GM19043 (cell line): ENCODE results near the gene SIX1.
A peak's percentile ranks its signal among the peaks of the same experiment; 100 is the strongest.

ENCODE experiments used
- ATAC-seq: cut with Tn5 transposase; IDR thresholded peaks from one replicate; pipeline ENCODE4 v1.9.1; 2021; ENCODE audit warnings: low read depth; ENCODE audit not compliant: unreplicated experiment

SIX1 gene

DNA sequence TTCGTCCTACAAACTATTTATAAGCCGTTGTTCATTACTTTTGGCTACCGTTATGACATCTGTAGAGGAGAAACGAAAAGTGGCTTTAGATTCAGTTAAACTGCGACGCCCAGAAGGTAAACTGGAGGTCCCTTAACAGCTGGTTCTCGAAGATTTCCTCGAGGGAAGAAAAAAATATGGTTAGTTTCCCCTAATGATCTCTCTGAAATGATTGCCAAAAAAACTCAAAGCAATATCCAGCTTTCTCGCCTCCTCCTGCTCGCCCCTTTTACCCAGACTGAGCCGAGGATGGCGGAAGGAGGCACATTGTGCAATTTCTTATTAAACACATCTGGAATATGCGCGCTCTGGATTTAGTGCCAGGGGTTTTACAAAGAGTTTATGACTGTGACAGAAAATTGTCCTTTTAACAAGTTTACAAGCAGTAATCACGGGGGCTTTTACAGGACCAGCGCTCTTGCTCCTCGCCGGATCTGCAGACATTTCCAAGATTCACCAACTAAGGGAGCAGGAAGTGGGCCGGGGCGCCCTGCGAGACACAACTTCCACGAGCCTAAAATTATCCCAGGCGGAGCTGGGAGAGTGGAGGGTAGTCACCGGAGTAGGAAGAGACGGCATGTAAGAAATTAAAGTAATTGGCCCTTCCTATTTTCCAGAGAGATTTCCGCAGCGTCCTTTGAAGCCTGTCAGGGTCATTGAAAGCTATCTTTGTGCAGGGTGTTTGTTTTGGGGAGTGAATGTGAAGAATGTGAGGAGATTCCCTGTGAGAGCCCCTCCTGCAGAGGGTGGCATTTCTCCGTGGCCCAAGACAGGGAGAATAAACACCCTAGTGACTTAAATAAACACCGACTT is 5.6 kb downstream of the SIX1 start:
- ATAC-seq, result no peak

DNA sequence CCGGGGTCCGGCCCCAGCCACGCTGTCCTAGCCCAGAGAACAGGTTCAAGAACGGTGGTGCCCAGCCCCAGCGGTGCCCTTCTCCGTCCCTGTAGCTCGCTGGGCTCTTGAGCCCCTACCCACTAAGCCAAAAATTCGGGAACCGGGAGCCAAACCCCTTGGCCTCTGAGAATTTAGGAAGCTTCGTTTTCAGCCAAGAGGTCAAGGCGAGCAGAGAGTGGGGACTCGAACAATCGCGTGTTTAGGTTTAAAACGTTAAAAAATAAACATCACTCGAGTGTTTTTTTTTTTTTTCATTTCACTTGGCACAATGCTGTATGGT is 6.2 kb downstream of the SIX1 start:
- no peak for ATAC-seq

DNA sequence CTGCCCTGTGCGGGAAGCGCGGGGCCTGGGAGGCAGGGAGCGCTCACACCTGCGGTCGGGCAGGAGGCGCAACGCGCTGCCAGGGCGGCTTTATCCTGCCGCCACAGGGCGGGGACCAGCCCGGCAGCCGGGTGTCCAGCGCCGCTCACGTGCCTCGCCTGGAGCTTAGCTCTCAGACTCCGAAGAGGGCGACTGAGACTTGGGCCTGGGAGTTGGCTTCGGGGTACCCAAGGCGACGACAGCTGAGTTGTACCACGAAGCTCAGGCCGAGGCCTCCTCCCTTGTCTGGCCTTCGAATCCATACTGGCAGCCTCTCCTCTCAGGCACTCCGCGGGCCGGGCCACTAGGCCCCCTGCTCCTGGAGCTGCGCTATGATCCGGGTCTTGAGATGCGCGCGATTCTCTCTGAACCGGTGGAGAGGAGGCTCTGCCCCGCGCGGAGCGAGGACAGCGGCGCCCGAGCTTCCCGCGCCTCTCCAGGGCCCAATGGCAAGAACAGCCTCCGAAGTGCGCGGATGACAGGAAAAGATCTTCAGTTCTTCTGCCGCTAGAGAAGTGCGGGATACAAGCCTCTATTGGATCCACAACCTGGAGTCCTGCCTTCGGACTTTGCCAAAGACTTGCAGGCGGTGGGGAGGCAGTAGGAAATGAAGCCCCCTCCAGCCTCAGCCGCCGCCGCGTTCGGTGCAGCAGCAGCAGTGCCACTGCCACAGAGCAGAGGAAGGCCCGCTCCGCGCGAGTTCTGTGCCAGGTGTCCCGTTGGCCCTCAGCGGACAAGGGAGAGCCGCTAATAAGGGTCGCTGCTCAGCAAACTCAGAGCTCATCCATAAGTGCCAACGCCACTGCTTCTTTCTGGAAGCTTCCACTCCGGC is 6.8 kb downstream of the SIX1 start:
- no peak for ATAC-seq

DNA sequence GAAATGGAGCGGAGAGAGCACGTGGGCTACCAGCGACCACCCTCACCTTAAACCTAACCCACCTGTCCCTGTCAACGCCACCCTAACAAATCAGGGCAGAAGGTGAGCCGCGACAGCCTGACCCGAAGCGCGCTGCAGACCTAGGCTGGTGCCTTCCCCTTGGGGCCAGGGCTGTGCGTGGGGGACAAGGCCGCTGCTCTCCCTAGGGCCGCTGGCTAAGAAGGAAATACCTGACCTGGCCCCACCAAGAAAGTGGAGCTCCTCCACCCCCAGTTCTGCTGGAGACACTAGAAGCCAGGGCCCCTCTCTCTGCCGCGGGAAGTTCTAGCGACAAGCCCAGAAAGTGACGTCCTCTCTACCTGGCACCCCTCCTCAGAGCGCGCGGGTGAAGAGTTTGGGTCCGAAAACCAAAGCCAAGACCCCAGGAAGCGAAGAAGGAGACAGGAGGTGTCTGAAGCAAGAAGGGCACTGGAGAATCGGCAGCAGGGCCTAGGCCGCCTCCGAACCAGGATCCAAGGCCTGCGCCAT is 7.5 kb downstream of the SIX1 start:
- ATAC-seq, result no peak

DNA sequence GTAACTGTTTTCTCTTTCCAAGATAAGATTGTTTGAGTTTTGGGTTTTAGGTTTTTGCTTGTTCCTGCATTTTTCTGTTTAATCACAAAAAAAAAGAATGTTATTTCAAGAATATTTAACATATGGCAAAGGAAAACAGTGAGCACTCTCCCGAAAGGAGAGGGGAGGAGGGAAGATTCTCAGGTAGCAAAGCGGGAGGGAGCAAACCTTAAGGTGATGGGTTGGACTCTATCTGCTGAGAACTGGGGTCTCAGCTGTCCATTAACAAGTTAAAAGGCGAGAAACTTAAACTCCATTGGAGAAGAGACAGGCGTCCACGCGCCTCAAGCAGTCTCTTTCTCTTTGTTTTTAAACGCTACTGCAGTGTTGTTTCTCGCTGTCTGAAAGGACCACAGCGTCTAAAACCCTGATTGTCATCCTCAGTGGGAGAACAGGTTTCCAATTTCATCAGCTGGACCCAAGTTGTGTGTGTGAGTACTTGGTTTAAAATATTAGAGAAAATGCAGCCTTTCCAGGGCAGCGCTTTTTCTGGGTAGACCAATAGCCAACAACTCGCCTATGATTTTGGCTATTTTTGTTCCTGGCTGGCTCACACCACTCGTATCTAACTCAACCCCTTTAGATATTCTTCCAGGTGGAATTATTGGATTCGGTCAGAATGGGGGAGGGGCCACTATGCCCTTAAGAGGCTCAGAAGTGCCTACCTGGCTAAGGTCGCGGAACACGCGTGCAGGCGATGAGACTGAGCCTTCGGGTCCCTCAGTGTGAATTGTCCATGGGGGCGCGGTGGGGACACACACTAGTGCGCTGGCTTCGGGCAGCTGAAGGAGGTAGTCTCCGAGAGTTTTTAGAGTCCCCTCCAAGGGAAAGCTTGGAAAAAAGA is 8.2 kb downstream of the SIX1 start:
- no peak for ATAC-seq

DNA sequence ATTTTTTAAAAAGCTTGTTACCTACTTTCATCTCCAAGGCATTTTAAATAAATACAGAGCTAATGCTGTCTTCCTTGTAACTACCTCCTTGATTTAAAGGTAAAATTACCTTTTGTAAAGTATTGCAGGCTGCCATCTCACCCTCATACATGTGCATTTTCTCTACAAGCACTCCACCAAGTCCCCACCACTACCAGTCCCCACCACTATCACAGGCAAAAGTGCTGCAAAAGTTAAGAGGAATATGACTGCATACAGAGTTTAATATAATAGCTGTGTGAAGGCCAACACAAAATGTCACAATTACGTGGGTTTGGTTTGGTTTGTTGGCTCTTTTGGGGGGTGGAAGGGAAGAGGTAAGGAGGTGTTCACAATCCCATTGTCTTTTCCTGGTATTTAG is 9.6 kb downstream of the SIX1 start:
- ATAC-seq, result no peak

DNA sequence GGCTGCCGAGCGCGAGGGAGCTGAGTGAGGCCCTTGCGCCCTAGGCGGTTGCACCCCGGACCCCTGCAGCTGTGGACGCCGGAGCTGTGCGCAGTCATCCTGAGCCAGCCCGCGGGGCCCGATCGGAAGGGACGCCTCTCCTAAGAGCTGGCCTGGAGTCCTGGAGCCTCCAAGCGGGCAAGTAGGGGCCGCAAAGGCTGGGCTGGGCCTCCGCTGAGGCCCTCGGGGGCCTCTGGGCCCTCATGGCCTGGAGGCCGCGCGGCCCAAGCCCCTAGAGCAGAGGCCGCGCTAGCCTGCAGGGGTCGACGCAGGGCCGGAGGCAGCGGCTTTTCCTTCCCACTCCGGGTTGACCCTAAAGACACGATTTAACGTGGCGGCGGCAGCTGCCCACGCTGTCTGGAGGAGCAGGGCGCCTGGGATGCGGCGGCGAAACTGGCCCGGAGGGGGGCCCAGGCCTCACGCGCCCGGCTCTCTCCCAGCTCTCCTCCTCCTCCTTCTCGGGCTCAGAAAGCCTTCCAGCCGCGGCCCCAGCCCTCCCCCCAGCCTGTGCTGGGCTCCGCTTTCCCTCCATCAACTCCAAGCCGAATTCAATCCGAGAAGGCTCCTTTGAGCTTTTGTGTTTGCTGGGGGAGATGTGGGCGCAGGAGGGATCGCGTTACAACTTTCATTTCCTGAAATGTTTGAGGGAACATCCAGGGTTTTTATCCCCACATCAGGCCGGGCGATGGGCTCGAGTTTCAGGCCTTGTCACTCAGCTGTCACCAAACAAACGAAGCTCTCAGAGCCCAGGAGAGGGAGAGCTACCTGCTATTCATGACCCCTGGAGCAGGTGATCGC is 11.6 kb downstream of the SIX1 start:
- no peak for ATAC-seq

DNA sequence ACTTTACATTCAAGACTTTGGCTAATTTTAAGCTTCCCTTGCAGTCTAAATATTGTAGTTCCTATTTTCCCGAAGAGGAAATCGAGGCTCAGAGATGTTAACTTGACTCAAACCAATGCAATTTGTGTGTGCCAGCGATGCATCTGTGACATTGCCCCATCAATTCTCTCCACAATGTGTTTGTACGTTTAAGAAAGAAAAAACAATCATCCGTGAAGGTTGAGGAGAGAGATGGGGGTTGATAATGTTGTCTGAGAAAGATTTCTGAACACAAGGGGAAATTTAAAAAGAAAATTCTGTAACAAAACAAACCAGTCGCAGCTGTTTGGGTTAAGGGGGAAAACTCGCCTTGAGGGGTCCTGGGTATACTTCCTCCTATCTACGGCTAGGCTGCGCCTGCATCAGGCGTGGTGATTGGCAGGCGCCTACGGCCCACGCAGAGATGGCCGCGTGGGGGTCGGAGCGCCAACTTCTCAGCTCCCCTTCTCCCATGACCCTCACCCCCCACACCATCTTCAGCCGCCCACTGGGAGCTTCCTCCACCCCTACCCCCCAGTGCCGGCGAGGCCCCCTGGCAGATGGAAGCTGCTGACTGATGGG is 12.3 kb downstream of the SIX1 start:
- no peak for ATAC-seq

DNA sequence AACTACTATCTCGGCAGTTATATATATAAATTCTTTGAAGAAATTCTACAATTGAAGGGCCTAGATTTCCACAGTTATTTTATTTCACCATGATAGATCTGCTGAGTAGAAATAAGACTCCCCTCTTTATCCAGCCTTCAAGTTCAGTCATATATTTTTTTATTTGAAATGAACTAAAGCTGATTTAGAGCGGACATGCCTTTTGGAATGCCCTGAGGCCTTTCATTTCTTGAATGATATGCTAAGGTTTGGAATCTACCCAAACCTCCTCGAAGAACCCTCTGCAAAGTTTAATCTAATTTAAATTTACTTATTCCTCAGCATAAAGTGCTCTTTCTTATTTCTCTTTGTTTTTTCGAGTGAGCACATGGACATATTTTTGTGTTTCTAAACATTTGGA is 15.1 kb downstream of the SIX1 start:
- no peak for ATAC-seq

DNA sequence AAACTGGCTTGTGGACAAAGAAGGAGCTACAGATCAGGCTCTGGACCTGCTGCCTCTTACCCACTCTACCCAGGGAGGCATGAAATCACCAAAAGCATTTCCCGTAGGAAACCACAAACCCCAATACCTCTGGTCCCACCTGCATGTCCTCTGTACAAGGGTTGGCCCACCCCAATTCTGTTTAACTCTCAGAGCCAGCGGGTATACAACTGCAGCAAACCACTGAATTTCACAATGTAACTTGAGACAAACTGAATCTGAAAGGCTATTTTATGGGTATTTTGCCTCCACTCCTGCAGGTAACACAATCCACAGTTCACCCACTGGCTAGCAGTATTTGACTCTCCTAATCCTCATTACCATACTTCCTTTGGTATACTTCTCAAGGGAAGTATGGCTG is 16.5 kb downstream of the SIX1 start:
- ATAC-seq, result peak; percentile 51

DNA sequence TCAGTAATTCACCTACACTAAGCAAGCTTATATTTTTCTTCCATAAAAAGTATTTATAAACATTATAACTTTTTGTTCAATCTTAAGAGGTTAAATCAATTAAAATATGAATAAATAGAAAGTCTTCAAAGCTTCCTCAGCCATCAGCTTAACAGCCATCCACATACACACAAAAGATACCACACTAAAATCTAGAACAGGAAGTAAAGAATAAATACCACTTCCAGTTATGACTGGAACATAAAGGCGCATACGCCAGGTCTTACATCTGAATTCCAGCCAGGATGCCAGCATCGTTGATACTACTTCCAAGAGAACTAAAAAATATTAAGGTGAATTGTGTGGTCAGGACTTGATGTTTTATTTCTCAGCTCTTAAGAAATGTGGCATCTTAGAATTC is 17.0 kb downstream of the SIX1 start:
- ATAC-seq, result peak; percentile 57

DNA sequence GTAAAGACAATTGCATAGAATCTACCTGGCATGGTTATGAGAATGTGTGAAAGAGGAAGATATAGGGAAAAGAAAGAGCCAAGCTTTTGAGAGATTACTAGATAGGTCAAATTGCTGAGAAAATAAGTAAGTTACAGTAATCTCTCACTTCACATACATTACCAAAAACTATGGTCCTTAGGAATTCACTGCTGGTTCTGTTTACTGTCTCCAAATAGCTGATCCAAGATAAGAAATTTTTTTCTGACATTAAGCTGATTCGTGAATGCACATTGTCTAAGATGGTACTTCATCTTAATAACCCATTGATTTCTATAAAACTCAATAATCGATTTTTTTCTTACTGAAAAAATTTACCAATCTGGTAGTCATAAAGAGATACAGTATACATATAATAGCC is 17.4 kb downstream of the SIX1 start:
- no peak for ATAC-seq

DNA sequence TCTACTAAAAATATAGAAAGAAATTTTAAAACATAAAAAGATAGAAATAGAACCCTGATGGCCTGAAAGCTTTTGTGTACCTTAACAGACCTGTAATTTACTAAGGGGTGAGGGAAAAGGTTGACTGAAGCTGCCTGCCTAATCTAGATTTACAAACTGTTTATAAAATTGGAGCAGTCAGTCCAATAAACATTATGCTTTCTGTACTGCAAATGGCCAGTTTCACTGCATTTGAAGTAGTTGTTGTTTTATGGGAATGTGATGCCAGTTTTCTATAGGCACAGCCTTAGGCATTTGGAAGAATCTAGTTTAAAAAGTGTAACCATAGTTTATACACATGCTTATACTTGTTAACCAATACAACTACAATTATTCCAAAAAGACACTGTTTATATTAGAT is 19.1 kb downstream of the SIX1 start:
- no peak for ATAC-seq

DNA sequence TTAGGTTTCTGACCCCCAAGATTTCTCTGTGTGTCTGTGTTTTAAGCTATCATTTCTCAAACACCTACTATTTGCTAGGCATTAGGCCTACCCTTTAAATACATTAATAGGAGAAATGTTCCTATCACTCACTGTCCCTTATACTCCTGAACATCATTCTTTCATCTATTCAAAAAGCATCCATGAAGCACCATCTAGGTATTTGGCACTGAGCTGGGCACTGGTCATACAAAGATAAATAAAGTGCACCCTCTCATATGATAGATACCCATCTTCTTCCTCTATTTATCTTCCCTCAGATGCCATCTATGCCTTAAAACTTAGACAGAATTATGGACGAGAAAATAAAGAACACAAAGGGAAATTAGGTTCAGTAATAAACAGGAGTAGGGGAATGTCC is 20.4 kb downstream of the SIX1 start:
- ATAC-seq, result no peak

DNA sequence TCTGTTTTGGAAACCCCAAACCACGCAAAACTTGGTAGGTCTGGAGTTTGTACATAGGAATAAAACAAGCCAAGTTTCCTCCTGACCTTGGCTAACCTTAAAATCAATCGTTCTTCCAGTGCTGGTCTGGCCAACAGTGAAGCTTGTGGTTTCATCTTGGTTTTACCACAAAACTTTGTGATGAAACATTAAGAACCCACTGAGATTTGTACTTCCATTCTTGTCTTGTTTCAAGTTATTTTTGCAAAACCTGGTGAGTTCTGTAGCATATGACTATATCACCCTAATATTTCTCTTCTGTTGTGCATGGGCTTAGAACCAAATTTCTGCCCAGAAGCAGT is 26.4 kb downstream of the SIX1 start:
- ATAC-seq, result no peak

DNA sequence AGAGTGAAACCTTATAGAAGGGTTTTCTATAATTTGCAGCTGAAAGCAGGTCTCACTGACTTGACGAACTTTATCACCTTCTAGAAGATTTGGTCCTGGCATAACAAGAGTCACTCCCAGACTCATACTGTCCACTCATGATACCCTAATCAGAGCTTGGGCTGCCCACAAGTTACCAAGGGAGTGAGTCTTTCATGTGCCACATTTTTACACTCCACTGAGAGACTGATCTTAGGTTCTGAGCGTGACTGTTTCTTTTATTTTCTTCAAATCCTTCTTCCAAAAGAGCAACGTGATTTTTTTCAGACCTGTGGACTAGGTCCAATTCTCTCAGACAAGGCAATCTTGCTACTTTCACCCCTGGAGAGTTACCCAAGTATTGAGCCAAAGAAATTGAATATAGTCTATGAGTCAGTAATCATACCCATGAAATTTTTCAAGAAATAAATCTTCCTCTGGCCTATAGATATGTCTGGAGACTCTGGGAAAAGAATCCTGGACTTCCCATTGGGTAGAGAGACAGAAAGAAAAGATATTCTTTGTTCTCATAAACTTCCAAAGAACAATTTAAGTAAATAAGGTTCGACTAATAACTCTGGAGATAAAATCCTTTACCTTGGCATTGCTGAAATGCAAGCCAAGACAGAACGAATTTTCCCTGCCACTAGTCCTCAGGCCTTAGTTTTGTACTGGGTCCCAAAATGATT is 26.9 kb downstream of the SIX1 start:
- no peak for ATAC-seq

DNA sequence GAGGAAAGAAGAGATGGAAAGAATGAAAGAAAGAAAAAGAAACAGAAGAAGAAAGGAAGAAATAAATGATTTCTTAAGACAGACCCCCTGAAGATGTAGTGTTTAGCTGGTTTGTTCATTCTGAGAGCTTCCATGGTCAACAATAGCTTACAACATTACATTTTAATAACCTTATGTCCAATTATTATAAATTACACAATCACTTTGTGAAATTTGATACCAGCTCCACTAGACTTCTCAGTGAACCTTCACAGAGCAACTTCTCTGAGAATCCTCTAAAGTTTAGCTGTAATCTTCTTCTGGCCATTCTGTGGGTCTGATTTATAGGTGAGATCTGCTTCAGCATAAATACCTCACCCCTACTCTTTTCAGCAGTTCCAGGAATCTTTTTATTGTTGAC is 27.9 kb downstream of the SIX1 start:
- ATAC-seq, result no peak

DNA sequence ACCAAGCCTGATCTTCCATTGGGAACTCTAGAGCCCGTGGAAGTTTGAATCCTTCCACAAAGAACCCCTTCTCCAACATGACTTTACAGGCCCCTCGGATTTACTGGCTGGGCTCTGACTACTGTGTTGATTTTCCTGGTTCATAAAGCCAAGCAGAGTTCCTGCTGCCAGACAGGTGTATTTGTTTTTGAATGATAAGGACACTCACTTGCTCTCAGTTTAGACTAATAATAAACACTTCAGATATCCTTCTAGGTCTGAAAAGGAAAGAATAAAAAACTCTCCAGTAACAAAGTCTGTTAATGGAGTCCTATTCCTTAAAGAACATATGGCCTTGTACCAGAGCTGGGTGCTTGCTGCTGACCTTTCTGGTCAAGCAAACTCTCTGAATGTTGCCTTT is 31.0 kb downstream of the SIX1 start:
- ATAC-seq, result no peak

DNA sequence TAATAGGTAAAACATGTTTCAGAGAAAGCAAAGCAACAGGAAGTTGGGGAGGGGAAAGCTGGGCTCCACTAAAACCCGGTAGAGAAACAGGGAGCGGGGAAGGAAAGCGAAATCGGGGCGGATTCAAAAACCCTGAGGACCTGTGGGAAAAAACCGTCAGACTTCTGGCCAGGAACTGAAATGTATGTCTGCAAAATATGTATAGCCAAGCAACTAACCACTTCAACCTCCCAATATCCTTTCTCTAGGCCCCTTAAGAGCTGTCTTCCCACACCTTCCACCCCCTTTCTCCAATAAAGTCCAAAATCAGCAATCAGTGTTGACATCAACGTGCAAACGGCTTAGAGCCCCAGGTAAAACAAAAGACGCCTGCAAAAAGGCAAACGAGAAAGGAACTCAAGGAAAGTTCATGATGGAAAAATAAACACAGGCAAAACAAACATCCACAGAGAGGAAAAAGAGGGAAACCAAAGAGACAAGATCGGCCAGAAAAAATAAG is 32.8 kb downstream of the SIX1 start:
- no peak for ATAC-seq
